ENCODE data around the gene PIK3R3. TPM values are rescaled to one million over a fixed set of nuclear protein-coding genes. Genes with fewer than 3 reads are reported as not detected.

Gene PIK3R3
- total RNA-seq, 1 experiment from 2014 or later, result 12.4 TPM

DNA sequence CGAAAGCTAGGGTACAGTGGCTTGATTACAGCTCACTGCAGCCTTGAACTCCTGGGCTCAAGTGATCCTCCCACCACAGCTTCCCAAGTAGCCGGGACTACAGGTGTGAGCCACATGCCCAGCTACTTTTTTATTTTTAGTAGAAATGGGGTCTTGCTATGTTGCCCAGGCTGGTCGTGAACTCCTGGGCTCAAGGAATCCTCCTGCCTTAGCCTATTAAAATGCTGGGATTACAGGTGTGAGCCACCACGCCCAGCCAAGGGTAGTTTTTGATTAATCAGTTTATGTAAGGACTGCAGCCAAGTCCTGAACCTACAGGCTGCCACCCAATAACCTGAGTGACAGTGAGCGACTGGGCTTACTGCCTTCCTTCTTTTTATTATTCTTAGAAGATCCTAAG, 88.3 kb downstream of the PIK3R3 start:
- no peak overlapping the region for H3K56ac ChIP-seq (ENCODE audit: insufficient read length, low read depth, low read length)
- no peak overlapping the region for H2BK15ac ChIP-seq (ENCODE audit: low read depth, low read length)
- peaks cover 17 to 19% of the 10 kb centered on the region in 2 experiments for H3K4me1 Mint-ChIP-seq
- no peak overlapping the region for H4K91ac ChIP-seq (ENCODE audit: insufficient read length, low read depth, low read length)
- no peak overlapping the region for H2BK20ac ChIP-seq (ENCODE audit: low read depth, low read length, poor library complexity, severe bottlenecking)
- H3K4ac ChIP-seq (ENCODE audit: low read depth, low read length), result no peak overlapping the region
- H3K79me1 ChIP-seq (ENCODE audit: insufficient read depth, low read depth, low read length, poor library complexity, severe bottlenecking), result no peaks in the 10 kb centered on the region
- no peak overlapping the region for H3K4me2 ChIP-seq (ENCODE audit: insufficient read depth, insufficient read length, low read length)
- no peaks in the 10 kb centered on the region for H3K9me3 ChIP-seq (ENCODE audit: control insufficient read depth, low read depth, low read length)
- no peak overlapping the region for H3T11ph ChIP-seq (ENCODE audit: low read length)
- no peak overlapping the region; a peak in 1 of 7 replicates for H3K27ac Mint-ChIP-seq
- H2BK5ac ChIP-seq (ENCODE audit: insufficient read length, low read length), result no peak overlapping the region
- no peak overlapping the region for H3K9ac ChIP-seq (ENCODE audit: extremely low read depth, insufficient read length, low read length)
- H4K8ac ChIP-seq (replicated peaks; ENCODE audit: insufficient read length, low read depth, low read length), result no peak overlapping the region
- peaks cover 7% of the 10 kb centered on the region for H3K4me1 ChIP-seq (ENCODE audit: insufficient read depth, low read length)
- no peak overlapping the region for H3K23ac ChIP-seq (ENCODE audit: insufficient read length, low read depth, low read length)
- no peaks in the 10 kb centered on the region for H3K23me2 ChIP-seq (ENCODE audit: insufficient read length, low read depth, low read length, poor library complexity, severe bottlenecking)
- peaks cover 3 to 20% (median 16%) of the 10 kb centered on the region in 3 experiments; a peak in 6 of 7 replicates for H3K36me3 Mint-ChIP-seq (ENCODE audit: insufficient read depth in 1 of 3, low read depth in 3 of 3)
- no peaks in the 10 kb centered on the region for H3K27me3 ChIP-seq (ENCODE audit: insufficient read depth, low read length)
- no peak overlapping the region for H4K5ac ChIP-seq (ENCODE audit: insufficient read length, low read depth, low read length)
- H2BK120ac ChIP-seq (ENCODE audit: low read depth, low read length, poor library complexity, severe bottlenecking), result no peak overlapping the region
- H3K27me3 Mint-ChIP-seq (ENCODE audit: low read depth), result peaks cover 18% of the 10 kb centered on the region
- no peaks in the 10 kb centered on the region for H4K20me1 ChIP-seq (ENCODE audit: control insufficient read depth, insufficient read depth, insufficient read length)
- no peak overlapping the region for H3K4me3 Mint-ChIP-seq
- H2BK12ac ChIP-seq (ENCODE audit: insufficient read length, low read depth, low read length), result no peak overlapping the region
- H3K14ac ChIP-seq (ENCODE audit: insufficient read depth, low read length), result no peak overlapping the region
- no peak for DNase-seq
- H3K18ac ChIP-seq (ENCODE audit: insufficient read length, low read depth, low read length), result no peak overlapping the region
- H3K27ac ChIP-seq (ENCODE audit: insufficient read length, low read depth, low read length), result no peak overlapping the region
- H2AK5ac ChIP-seq (ENCODE audit: insufficient read length, low read length), result no peak overlapping the region
- no peaks in the 10 kb centered on the region for H3K79me2 ChIP-seq (ENCODE audit: insufficient read depth, low read length)
- no peaks in the 10 kb centered on the region for H3K9me3 Mint-ChIP-seq
- TF ChIP-seq, protein P1, sequence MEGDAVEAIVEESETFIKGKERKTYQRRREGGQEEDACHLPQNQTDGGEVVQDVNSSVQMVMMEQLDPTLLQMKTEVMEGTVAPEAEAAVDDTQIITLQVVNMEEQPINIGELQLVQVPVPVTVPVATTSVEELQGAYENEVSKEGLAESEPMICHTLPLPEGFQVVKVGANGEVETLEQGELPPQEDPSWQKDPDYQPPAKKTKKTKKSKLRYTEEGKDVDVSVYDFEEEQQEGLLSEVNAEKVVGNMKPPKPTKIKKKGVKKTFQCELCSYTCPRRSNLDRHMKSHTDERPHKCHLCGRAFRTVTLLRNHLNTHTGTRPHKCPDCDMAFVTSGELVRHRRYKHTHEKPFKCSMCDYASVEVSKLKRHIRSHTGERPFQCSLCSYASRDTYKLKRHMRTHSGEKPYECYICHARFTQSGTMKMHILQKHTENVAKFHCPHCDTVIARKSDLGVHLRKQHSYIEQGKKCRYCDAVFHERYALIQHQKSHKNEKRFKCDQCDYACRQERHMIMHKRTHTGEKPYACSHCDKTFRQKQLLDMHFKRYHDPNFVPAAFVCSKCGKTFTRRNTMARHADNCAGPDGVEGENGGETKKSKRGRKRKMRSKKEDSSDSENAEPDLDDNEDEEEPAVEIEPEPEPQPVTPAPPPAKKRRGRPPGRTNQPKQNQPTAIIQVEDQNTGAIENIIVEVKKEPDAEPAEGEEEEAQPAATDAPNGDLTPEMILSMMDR (conservative IDR thresholded peaks at IDR 0.05), result no peak
- WGBS (ENCODE audit: extremely low coverage, insufficient read length, low lambda C conversion rate), result no CpG with 5 or more reads among the region's 5 CpGs
- H2AFZ ChIP-seq (ENCODE audit: low read length), result no peak overlapping the region

Measured in H9 (cell line).